ENCODE results near the gene CLCNKA. TPM values are rescaled to one million over a fixed set of nuclear protein-coding genes. Genes with fewer than 3 reads are reported as not detected.
A peak's percentile ranks its signal among the peaks of the same experiment; 100 is the strongest.

CLCNKA gene
- total RNA-seq, 3 donors from 2014 or later = not detected

GRCh38 chr1:16064536-16065268 lies 42.9 kb downstream of the CLCNKA start:
- no peak for DNase-seq
- H3K36me3 Mint-ChIP-seq (ENCODE audit: insufficient read depth) = no peaks in the 10 kb centered on the region
- H3K9me3 Mint-ChIP-seq = no peaks in the 10 kb centered on the region
- H3K4me1 Mint-ChIP-seq (ENCODE audit: low read depth) = peaks cover 13% of the 10 kb centered on the region
- ATAC-seq = no peak
- H3K27me3 Mint-ChIP-seq (ENCODE audit: low read depth) = peaks cover 10% of the 10 kb centered on the region
- no peak overlapping the region for H3K4me3 Mint-ChIP-seq

DNA sequence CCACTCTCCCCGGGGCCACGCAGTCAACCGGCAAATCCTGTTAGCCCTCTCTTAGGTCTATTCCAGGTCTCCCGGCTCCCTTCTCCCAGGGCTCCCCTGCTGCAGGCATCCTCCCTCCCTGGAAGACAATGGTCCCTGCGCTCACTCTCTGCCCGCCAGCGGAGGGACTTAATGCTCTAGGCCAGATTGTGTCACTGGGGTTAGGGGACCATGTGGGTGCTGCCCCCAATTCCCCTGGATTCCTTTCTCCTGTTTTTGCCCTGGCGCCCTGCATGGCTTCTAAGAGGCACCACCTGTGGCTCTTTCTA lies 43.4 kb downstream of the CLCNKA start:
- peaks cover 10% of the 10 kb centered on the region for H3K27me3 Mint-ChIP-seq (ENCODE audit: low read depth)
- H3K4me1 Mint-ChIP-seq (ENCODE audit: low read depth) = peaks cover 17% of the 10 kb centered on the region
- no peak for ATAC-seq
- H3K36me3 Mint-ChIP-seq (ENCODE audit: insufficient read depth) = no peaks in the 10 kb centered on the region
- no peak for DNase-seq
- no peak overlapping the region for H3K4me3 Mint-ChIP-seq
- H3K9me3 Mint-ChIP-seq = no peaks in the 10 kb centered on the region

- Mint-ChIP-seq H3K27me3 (ENCODE audit: low read depth) (peaks cover 10% of the 10 kb centered on the region), H3K4me1 (ENCODE audit: low read depth) (peaks cover 19% of the 10 kb centered on the region), H3K4me3 (no peak overlapping the region), H3K36me3 (ENCODE audit: insufficient read depth) (no peaks in the 10 kb centered on the region), H3K9me3 (no peaks in the 10 kb centered on the region)
- DNase-seq (no peak), ATAC-seq (no peak)
Measured at GRCh38 chr1:16066245-16066644, 44.4 kb downstream of the CLCNKA start.

- no peak for ATAC-seq
- no peak for DNase-seq
- Mint-ChIP-seq H3K9me3 (no peaks in the 10 kb centered on the region), H3K4me1 (ENCODE audit: low read depth) (peaks cover 19% of the 10 kb centered on the region), H3K27me3 (ENCODE audit: low read depth) (peaks cover 12% of the 10 kb centered on the region), H3K4me3 (no peak overlapping the region), H3K36me3 (ENCODE audit: insufficient read depth) (no peaks in the 10 kb centered on the region)
Measured at GRCh38 chr1:16067127-16067768, 45.4 kb downstream of the CLCNKA start.

DNA sequence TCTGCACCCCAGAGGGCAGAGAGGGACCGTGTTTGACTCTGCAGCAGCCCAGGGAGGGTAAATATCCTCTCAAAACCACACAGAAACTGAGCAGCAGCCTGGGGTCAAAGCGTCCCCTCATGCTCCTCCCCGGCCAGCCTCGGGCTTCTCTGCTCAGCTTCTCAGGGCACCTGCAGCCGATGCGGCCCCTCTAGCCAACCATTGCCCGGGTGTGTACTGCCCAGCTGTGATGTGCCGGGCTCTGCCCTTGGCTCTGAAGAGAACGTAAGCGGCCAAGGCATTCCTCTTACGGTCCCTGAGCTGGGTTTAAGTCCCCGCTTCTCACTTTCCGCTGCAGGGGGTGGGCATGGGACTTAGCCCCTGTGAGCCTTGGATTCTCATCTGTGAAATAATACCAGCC lies 46.1 kb downstream of the CLCNKA start:
- Mint-ChIP-seq H3K4me3 (no peak overlapping the region), H3K4me1 (ENCODE audit: low read depth) (peaks cover 19% of the 10 kb centered on the region), H3K36me3 (ENCODE audit: insufficient read depth) (no peaks in the 10 kb centered on the region), H3K9me3 (no peaks in the 10 kb centered on the region), H3K27me3 (ENCODE audit: low read depth) (peaks cover 12% of the 10 kb centered on the region)
- no peak for DNase-seq
- ATAC-seq = no peak

- ATAC-seq = no peak
- H3K36me3 Mint-ChIP-seq (ENCODE audit: insufficient read depth) = no peaks in the 10 kb centered on the region
- peaks cover 12% of the 10 kb centered on the region for H3K27me3 Mint-ChIP-seq (ENCODE audit: low read depth)
- no peak overlapping the region for H3K4me3 Mint-ChIP-seq
- H3K9me3 Mint-ChIP-seq = no peaks in the 10 kb centered on the region
- peaks cover 19% of the 10 kb centered on the region for H3K4me1 Mint-ChIP-seq (ENCODE audit: low read depth)
- no peak for DNase-seq
Measured at GRCh38 chr1:16068356-16069270, 46.8 kb downstream of the CLCNKA start.

DNA sequence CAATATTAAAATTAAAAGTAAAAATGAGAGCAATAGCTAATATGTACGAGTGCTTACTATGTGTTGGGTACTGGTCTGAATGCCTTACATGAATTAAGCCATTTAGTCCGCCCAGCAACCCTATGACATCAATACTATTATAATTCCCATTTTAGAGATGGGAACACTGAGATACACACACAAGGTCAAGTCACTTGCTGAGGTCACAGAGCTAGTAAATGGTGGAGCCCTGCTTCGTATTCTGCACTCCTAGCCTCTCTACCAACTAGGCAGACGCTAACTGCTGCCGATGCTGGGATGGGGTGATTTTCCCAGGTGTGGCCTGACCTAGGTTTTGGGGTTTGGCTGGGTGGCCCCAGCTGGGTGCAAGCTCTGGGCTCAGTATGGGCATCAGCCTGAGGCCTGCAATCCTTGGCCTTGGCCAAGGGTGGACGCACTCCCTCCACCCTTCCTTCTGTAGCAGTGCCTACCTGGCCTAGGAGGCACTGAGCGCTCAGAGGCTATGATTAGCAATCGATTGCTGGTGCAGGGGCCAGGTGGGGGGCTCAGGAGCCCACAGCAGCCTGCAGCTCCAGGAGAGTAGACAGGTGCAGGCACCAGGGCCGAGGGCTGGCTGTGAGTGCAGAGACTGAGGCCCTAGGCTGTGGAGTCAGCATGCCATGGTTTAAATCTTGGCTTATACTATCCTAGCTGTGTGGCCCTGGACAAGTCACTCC lies 49.0 kb downstream of the CLCNKA start:
- Mint-ChIP-seq H3K4me1 (ENCODE audit: low read depth) (peaks cover 15% of the 10 kb centered on the region), H3K4me3 (no peak overlapping the region), H3K36me3 (ENCODE audit: insufficient read depth) (no peaks in the 10 kb centered on the region), H3K27me3 (ENCODE audit: low read depth) (peaks cover 14% of the 10 kb centered on the region), H3K9me3 (no peaks in the 10 kb centered on the region)
- ATAC-seq = no peak
- DNase-seq = no peak

- no peak for ATAC-seq
Measured at GRCh38 chr1:16071614-16072013, 49.8 kb downstream of the CLCNKA start.

GRCh38 chr1:16072095-16072494 lies 50.3 kb downstream of the CLCNKA start:
- DNase-seq (no peak), ATAC-seq (no peak)
- no peaks in the 10 kb centered on the region for H3K9me3 Mint-ChIP-seq
- H3K36me3 Mint-ChIP-seq (ENCODE audit: insufficient read depth) = no peaks in the 10 kb centered on the region
- peaks cover 15% of the 10 kb centered on the region for H3K4me1 Mint-ChIP-seq (ENCODE audit: low read depth)
- no peak overlapping the region for H3K4me3 Mint-ChIP-seq
- peaks cover 14% of the 10 kb centered on the region for H3K27me3 Mint-ChIP-seq (ENCODE audit: low read depth)

More at GRCh38 chr1:16071614-16072013, 49.8 kb downstream of the CLCNKA start:
- peaks cover 15% of the 10 kb centered on the region for H3K4me1 Mint-ChIP-seq (ENCODE audit: low read depth)
- DNase-seq = no peak
- H3K4me3 Mint-ChIP-seq = no peak overlapping the region
- H3K9me3 Mint-ChIP-seq = no peaks in the 10 kb centered on the region
- no peaks in the 10 kb centered on the region for H3K36me3 Mint-ChIP-seq (ENCODE audit: insufficient read depth)
- peaks cover 14% of the 10 kb centered on the region for H3K27me3 Mint-ChIP-seq (ENCODE audit: low read depth)

DNA sequence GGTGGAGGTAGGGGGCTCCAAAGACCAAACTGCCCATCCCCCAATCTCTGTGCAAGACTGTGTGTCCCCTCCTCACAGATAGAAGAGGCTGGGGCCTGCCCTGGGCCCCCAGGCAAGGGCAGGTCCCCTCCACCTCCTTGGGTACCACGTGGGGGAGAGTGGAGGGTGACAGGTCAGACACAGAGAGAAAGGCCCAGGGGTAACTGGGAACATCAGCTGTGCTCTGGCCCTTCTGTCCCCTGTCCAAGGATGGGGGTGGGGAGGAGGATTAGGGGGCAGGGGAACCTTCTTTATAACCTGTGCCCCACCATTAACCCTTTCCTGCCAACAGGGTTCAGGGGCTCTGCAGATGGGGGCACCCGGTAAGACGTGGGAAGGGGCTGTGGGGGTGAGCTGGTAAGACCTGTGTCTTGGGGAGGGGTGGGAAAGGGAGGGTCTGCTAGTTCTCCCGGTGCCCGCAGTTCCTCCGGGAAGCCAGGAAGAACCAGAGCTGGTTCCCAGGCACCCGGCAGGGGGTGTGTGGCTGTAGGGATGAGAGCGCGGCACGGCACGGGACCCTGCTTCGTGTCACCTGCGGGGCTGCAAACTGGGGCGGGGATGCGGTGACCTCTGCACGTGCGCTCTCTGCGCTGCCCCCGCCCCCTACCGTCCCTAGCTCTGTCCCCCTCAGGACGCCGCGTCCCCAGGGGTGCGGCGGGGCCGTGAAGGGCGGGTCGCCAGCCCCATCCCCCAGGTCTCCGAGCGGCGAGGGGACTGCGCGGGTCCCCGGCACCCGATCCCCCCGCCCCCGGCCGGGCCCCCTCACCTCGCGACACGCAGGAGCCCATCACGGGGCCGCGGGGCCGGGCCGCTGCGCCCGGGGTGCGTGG lies 51.0 kb downstream of the CLCNKA start:
- peak; percentile 39 to 50 for ATAC-seq
- H3K9me3 Mint-ChIP-seq = no peaks in the 10 kb centered on the region

GRCh38 chr1:16073490-16074119 lies 51.8 kb downstream of the CLCNKA start, which contains the start of gene FAM131C:
FAM131C (minus strand) TSS chr1:16073651; CDS start chr1:16073442, 209 bp downstream.
- Mint-ChIP-seq H3K9me3 (no peaks in the 10 kb centered on the region), H3K4me1 (ENCODE audit: low read depth) (peaks cover 15% of the 10 kb centered on the region), H3K36me3 (ENCODE audit: insufficient read depth) (no peaks in the 10 kb centered on the region), H3K4me3 (peak within 1 kb of the TSS; percentile 76), H3K27me3 (ENCODE audit: low read depth) (peaks cover 12% of the 10 kb centered on the region)
- peak; percentile 92 to 93 for ATAC-seq
- DNase-seq = peak; percentile 16

More for the DNA sequence above, 51.0 kb downstream of the CLCNKA start:
- no peak for DNase-seq
- no peak overlapping the region for H3K4me3 Mint-ChIP-seq
- no peaks in the 10 kb centered on the region for H3K36me3 Mint-ChIP-seq (ENCODE audit: insufficient read depth)
- H3K27me3 Mint-ChIP-seq (ENCODE audit: low read depth) = peaks cover 12% of the 10 kb centered on the region
- peaks cover 15% of the 10 kb centered on the region for H3K4me1 Mint-ChIP-seq (ENCODE audit: low read depth)

DNA sequence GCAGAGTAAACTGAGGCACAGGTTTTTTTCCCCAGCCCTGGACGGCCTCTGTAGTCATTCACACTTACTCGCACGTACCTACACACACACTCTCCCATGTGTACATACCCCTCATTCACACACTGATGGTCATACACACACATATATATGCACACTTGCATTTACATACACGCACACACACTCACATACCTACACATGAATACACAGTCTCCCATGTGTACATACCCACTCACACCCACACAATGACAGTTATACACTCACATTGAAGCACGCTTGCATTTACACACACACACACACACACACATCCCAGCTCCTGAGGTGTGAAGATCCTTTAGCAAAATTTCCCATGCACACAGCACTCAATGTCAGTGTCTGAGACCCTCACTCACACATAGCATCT lies 52.4 kb downstream of the CLCNKA start:
- Mint-ChIP-seq H3K27me3 (ENCODE audit: low read depth) (peaks cover 12% of the 10 kb centered on the region), H3K36me3 (ENCODE audit: insufficient read depth) (no peaks in the 10 kb centered on the region), H3K9me3 (no peaks in the 10 kb centered on the region), H3K4me1 (ENCODE audit: low read depth) (peaks cover 21% of the 10 kb centered on the region), H3K4me3 (peak overlapping the region; percentile 76)
- ATAC-seq (no peak), DNase-seq (no peak)
